DND-41 (cell line): ENCODE data around the gene TBC1D22A.

Experiments used
- ATAC-seq: fragments of 200-7000 bp; cut with Tn5 transposase; 3 replicates; pipeline ENCODE4 v1.9.1; 2021; ENCODE audit warnings: low read depth; ENCODE audit not compliant: insufficient read depth
- DNase-seq: peaks from one replicate; pipeline ENCODE4 v3.0.0-alpha.2; 2020
- H2AFZ ChIP-seq: 2 replicates; pipeline ENCODE4 v1.6.0; 2012; ENCODE audit warnings: low read depth, low read length
- H3K27ac ChIP-seq: 2 replicates; pipeline ENCODE4 v1.5.1; 2012; ENCODE audit warnings: low read length, inconsistent platforms
- H3K27me3 ChIP-seq: fragments of 200-600 bp; sonication (generic); 2 replicates; pipeline ENCODE4 v1.6.0; 2012; ENCODE audit warnings: low read length, mild to moderate bottlenecking, inconsistent platforms; ENCODE audit not compliant: insufficient read depth, poor library complexity
- H3K36me3 ChIP-seq: 2 replicates; pipeline ENCODE4 v1.5.1; 2012; ENCODE audit warnings: low read length, inconsistent platforms; ENCODE audit not compliant: insufficient read depth
- H3K4me1 ChIP-seq: 2 replicates; pipeline ENCODE4 v1.5.1; 2012; ENCODE audit warnings: mild to moderate bottlenecking, low read length; ENCODE audit not compliant: insufficient read depth
- H3K4me2 ChIP-seq: 2 replicates; pipeline ENCODE4 v1.6.0; 2012; ENCODE audit warnings: mild to moderate bottlenecking, moderate library complexity, low read length, inconsistent platforms; ENCODE audit not compliant: insufficient read depth
- H3K4me3 ChIP-seq, 2 experiments: fragments of 200-600 bp in 1 of 2; shearing (Covaris generic) in 1 of 2; 2 replicates each; pipeline ENCODE4 v1.5.1; 2012 to 2016; ENCODE audit warnings: inconsistent platforms in 2 of 2, low read length in 2 of 2, mild to moderate bottlenecking in 2 of 2, low read depth in 1 of 2, moderate library complexity in 1 of 2
- H3K79me2 ChIP-seq: 2 replicates; pipeline ENCODE4 v1.6.0; 2012; ENCODE audit warnings: low read length, inconsistent platforms; ENCODE audit not compliant: insufficient read depth
- H3K9ac ChIP-seq: 2 replicates; pipeline ENCODE4 v1.6.0; 2012; ENCODE audit warnings: low read depth, mild to moderate bottlenecking, inconsistent platforms, low read length, moderate library complexity
- H3K9me3 ChIP-seq: 2 replicates; pipeline ENCODE4 v1.5.1; 2012; ENCODE audit warnings: low read length, moderate library complexity, mild to moderate bottlenecking, inconsistent platforms; ENCODE audit not compliant: insufficient read depth, severe bottlenecking
- H4K20me1 ChIP-seq: 2 replicates; pipeline ENCODE4 v1.6.0; 2012; ENCODE audit warnings: low read length; ENCODE audit not compliant: insufficient read depth
- CTCF ChIP-seq: IDR thresholded peaks from 2 replicates; pipeline ENCODE4 v1.5.1; 2012; ENCODE audit warnings: borderline replicate concordance, low read length, moderate library complexity, mild to moderate bottlenecking; ENCODE audit not compliant: poor library complexity, severe bottlenecking; ENCODE audit errors: extremely low read depth
- EZH2 ChIP-seq: IDR thresholded peaks from 3 replicates; pipeline ENCODE4 v1.6.1; 2012; ENCODE audit warnings: borderline replicate concordance, low read depth, mild to moderate bottlenecking, moderate library complexity, low read length, inconsistent platforms; ENCODE audit not compliant: severe bottlenecking

Gene TBC1D22A

GRCh38 chr22:46809153-46809885 lies 46.9 kb downstream of the TBC1D22A start:
- DNase-seq (no peak), ATAC-seq (no peak)
- peaks cover 48% of the 10 kb centered on the region for H3K36me3 ChIP-seq
- peaks cover 29% of the 10 kb centered on the region for H3K4me1 ChIP-seq
- no peak overlapping the region for H3K4me2 ChIP-seq
- no peak overlapping the region for H3K4me3 ChIP-seq
- H3K27ac ChIP-seq, result no peak overlapping the region
- no peaks in the 10 kb centered on the region for H3K9me3 ChIP-seq
- peaks cover 39% of the 10 kb centered on the region for H3K79me2 ChIP-seq
- H3K9ac ChIP-seq, result no peak overlapping the region
- H4K20me1 ChIP-seq, result peaks cover 19% of the 10 kb centered on the region; the same call in 1 of the 2 replicates
- TF ChIP-seq EZH2 (no peak), CTCF (no peak)
- H2AFZ ChIP-seq, result no peak overlapping the region
- H3K27me3 ChIP-seq, result no peaks in the 10 kb centered on the region

- Histone ChIP-seq H2AFZ (no peak overlapping the region), H4K20me1 (peaks cover 19% of the 10 kb centered on the region; the same call in 1 of the 2 replicates), H3K4me3 (no peak overlapping the region), H3K4me2 (no peak overlapping the region), H3K9me3 (no peaks in the 10 kb centered on the region), H3K27ac (peak overlapping the region; percentile 13; the same call in 1 of the 2 replicates), H3K4me1 (peaks cover 14% of the 10 kb centered on the region), H3K36me3 (peaks cover 38% of the 10 kb centered on the region), H3K79me2 (peaks cover 32% of the 10 kb centered on the region), H3K27me3 (no peaks in the 10 kb centered on the region), H3K9ac (no peak overlapping the region)
- DNase-seq (no peak), ATAC-seq (no peak)
- no peak for TF ChIP-seq EZH2
- TF ChIP-seq CTCF, result no peak
These were observed 48.7 kb downstream of the TBC1D22A start for GRCh38 chr22:46810856-46811786.

- Histone ChIP-seq H3K4me1 (peaks cover 4% of the 10 kb centered on the region), H3K9me3 (no peaks in the 10 kb centered on the region), H3K36me3 (peaks cover 34% of the 10 kb centered on the region), H3K27ac (no peak overlapping the region; the same call in 1 of the 2 replicates), H3K9ac (no peak overlapping the region), H3K4me3 (no peak overlapping the region), H3K4me2 (no peak overlapping the region), H2AFZ (no peak overlapping the region), H4K20me1 (peaks cover 19% of the 10 kb centered on the region; the same call in 1 of the 2 replicates), H3K27me3 (no peaks in the 10 kb centered on the region), H3K79me2 (peaks cover 38% of the 10 kb centered on the region)
- TF ChIP-seq EZH2 (no peak), CTCF (no peak)
- DNase-seq (no peak), ATAC-seq (no peak)
These were observed 49.7 kb downstream of the TBC1D22A start for GRCh38 chr22:46812034-46812605.
